ENCODE data around the gene HIBCH.
"Not testable (repeated sequence)": the region's sequence is repeated elsewhere in the genome, so short reads cannot be mapped to it uniquely, and the experiment has no call there.

Gene HIBCH

GRCh38 chr2:190277234-190278112 is 42.2 kb downstream of the HIBCH start:
- TF ChIP-seq CTCF (IDR thresholded peaks at IDR 0.05) = peak; percentile 66
- TF ChIP-seq ZFX (IDR thresholded peaks at IDR 0.05; ENCODE audit: borderline replicate concordance) = no peak
- no peak overlapping the region for H3K27ac ChIP-seq

DNA sequence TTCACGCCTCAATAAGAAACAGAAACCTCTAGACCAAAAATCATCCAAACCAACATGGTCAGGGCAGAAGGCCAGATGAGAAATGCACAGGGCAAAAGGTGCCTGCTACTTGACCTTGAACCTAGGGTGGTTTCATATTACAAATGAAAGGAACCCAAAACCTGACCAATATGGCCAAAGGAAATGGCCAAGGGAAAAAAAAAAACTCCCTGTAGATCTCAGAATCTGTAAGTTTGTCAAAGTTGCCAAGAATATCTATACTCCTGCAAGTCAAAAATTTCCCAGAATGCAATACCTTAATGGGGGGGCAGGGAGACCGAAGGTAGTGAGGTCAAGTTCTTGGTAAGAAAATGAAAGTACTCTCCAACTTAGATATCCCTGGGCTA is 47.2 kb downstream of the HIBCH start:
- no peak for TF ChIP-seq ZFX (IDR thresholded peaks at IDR 0.05; ENCODE audit: borderline replicate concordance)
- TF ChIP-seq CTCF (IDR thresholded peaks at IDR 0.05) = no peak
- H3K27ac ChIP-seq = no peak overlapping the region

- no peak for TF ChIP-seq CTCF (IDR thresholded peaks at IDR 0.05)
- no peak for TF ChIP-seq ZFX (IDR thresholded peaks at IDR 0.05; ENCODE audit: borderline replicate concordance)
Measured at GRCh38 chr2:190271783-190272456, 47.7 kb downstream of the HIBCH start.

GRCh38 chr2:190270298-190270697 is 49.3 kb downstream of the HIBCH start:
- TF ChIP-seq CTCF (IDR thresholded peaks at IDR 0.05) = no peak
- no peak for TF ChIP-seq ZFX (IDR thresholded peaks at IDR 0.05; ENCODE audit: borderline replicate concordance)
- no peak overlapping the region for H3K27ac ChIP-seq

More at GRCh38 chr2:190271783-190272456, 47.7 kb downstream of the HIBCH start:
- H3K27ac ChIP-seq = no peak overlapping the region

DNA sequence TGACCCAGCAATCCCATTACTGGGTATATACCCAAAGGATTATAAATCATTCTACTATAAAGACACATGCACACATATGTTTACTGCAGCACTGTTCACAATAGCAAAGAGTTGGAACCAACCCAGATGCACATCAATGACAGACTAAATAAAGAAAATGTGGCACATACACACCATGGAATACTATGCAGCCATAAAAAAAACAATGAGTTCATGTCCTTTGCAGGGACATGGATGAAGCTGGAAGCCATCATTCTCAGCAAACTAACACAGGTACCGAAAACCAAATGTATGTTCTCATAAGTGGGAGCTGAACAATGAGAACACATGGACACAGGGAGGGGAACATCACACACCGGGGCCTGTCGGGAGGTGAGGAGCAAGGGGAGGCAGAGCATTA is 49.9 kb downstream of the HIBCH start:
- not testable (repeated sequence) for H3K27ac ChIP-seq

GRCh38 chr2:190267302-190267701 is 52.3 kb downstream of the HIBCH start:
- no peak for TF ChIP-seq ZFX (IDR thresholded peaks at IDR 0.05; ENCODE audit: borderline replicate concordance)
- H3K27ac ChIP-seq = no peak overlapping the region

GRCh38 chr2:190266314-190266713 is 53.3 kb downstream of the HIBCH start:
- TF ChIP-seq CTCF (IDR thresholded peaks at IDR 0.05) (no peak), ZFX (IDR thresholded peaks at IDR 0.05; ENCODE audit: borderline replicate concordance) (no peak)
- no peak overlapping the region for H3K27ac ChIP-seq

- no peak overlapping the region for H3K27ac ChIP-seq
- no peak for TF ChIP-seq ZFX (IDR thresholded peaks at IDR 0.05; ENCODE audit: borderline replicate concordance)
- no peak for TF ChIP-seq CTCF (IDR thresholded peaks at IDR 0.05)
Measured at GRCh38 chr2:190261851-190262250, 57.8 kb downstream of the HIBCH start.
